Osteoblast (primary cell): ENCODE results near the gene LIPI. TPM values are rescaled to one million over a fixed set of nuclear protein-coding genes. Genes with fewer than 3 reads are reported as not detected.
"Not testable (repeated sequence)": the region's sequence is repeated elsewhere in the genome, so short reads cannot be mapped to it uniquely, and the experiment has no call there.

Experiments
- DNase-seq: peaks from one replicate; pipeline ENCODE4 v3.0.0; 2011; ENCODE audit warnings: low spot score, mixed read lengths; ENCODE audit not compliant: insufficient read length; ENCODE audit errors: missing footprints
- H2AFZ ChIP-seq: 2 replicates; pipeline ENCODE4 v1.6.0; 2011; ENCODE audit warnings: mild to moderate bottlenecking, low read length
- H3K27ac ChIP-seq: 2 replicates; pipeline ENCODE4 v1.5.1; 2011; ENCODE audit warnings: mild to moderate bottlenecking, low read depth, low read length, moderate library complexity
- H3K27me3 ChIP-seq: 2 replicates; pipeline ENCODE4 v1.6.0; 2012; ENCODE audit warnings: mild to moderate bottlenecking, control low read depth, inconsistent platforms, low read length, moderate library complexity; ENCODE audit not compliant: insufficient read depth
- H3K36me3 ChIP-seq: 2 replicates; pipeline ENCODE4 v1.5.1; 2011; ENCODE audit warnings: mild to moderate bottlenecking, low read length, control low read depth, moderate library complexity; ENCODE audit not compliant: insufficient read depth
- H3K4me1 ChIP-seq: 2 replicates; pipeline ENCODE4 v1.5.1; 2011; ENCODE audit warnings: mild to moderate bottlenecking, low read length, control low read depth, moderate library complexity; ENCODE audit not compliant: insufficient read depth
- H3K4me2 ChIP-seq: 2 replicates; pipeline ENCODE4 v1.6.0; 2011; ENCODE audit warnings: mild to moderate bottlenecking, low read length; ENCODE audit not compliant: insufficient read depth
- H3K4me3 ChIP-seq: fragments of 200-600 bp; sonication (generic); 3 replicates; pipeline ENCODE4 v1.5.1; 2012; ENCODE audit warnings: mild to moderate bottlenecking, low read length, inconsistent platforms; ENCODE audit not compliant: insufficient read depth
- H3K79me2 ChIP-seq: 2 replicates; pipeline ENCODE4 v1.6.0; 2012; ENCODE audit warnings: mild to moderate bottlenecking, low read length, control low read depth, inconsistent platforms; ENCODE audit not compliant: insufficient read depth
- H3K9me3 ChIP-seq: 2 replicates; pipeline ENCODE4 v1.5.1; 2011; ENCODE audit warnings: low read depth, low read length, control low read depth
- H4K20me1 ChIP-seq: 2 replicates; pipeline ENCODE4 v1.6.0; 2012; ENCODE audit warnings: mild to moderate bottlenecking, low read length, control low read depth; ENCODE audit not compliant: insufficient read depth
- total RNA-seq: library from RNA; depleted of rRNA; stranded (reverse); fragments of >200 nt; gene quantifications from 2 replicates; pipeline ENCODE4 v1.2.3, GENCODE V29; 2012
- TF ChIP-seq, protein P1 (sequence below): IDR thresholded peaks from 2 replicates; pipeline ENCODE4 v1.5.1; 2011; ENCODE audit warnings: mild to moderate bottlenecking, low read depth, low read length, moderate library complexity; ENCODE audit errors: extremely low read depth

The LIPI gene
- total RNA-seq, 1 donor: not detected

DNA sequence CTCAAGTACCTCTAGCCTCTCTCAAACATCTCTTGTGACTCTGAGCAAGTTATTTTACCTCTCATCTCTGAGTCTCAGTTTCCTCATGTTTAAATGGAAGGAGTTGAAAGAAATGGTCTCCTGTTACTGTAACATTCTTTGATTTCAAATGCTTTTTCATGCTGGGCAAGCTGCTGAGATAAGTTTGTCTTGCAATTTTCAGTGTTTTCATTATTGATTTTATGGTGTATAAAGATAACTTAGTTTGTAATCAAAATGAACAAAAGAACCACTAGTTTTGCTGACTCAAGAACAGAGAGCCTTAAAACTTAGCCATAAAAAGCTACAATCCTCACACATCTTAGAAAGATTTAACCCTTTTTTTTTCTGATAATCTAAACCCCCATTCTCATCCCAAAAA lies 4.5 kb downstream of the LIPI start:
- no peak for DNase-seq
- H3K79me2 ChIP-seq: no peaks in the 10 kb centered on the region
- no peaks in the 10 kb centered on the region for H3K27me3 ChIP-seq
- no peaks in the 10 kb centered on the region for H3K4me1 ChIP-seq
- H3K9me3 ChIP-seq: no peaks in the 10 kb centered on the region
- no peak overlapping the region for H3K4me2 ChIP-seq
- no peaks in the 10 kb centered on the region for H3K36me3 ChIP-seq
- TF ChIP-seq, protein P1, sequence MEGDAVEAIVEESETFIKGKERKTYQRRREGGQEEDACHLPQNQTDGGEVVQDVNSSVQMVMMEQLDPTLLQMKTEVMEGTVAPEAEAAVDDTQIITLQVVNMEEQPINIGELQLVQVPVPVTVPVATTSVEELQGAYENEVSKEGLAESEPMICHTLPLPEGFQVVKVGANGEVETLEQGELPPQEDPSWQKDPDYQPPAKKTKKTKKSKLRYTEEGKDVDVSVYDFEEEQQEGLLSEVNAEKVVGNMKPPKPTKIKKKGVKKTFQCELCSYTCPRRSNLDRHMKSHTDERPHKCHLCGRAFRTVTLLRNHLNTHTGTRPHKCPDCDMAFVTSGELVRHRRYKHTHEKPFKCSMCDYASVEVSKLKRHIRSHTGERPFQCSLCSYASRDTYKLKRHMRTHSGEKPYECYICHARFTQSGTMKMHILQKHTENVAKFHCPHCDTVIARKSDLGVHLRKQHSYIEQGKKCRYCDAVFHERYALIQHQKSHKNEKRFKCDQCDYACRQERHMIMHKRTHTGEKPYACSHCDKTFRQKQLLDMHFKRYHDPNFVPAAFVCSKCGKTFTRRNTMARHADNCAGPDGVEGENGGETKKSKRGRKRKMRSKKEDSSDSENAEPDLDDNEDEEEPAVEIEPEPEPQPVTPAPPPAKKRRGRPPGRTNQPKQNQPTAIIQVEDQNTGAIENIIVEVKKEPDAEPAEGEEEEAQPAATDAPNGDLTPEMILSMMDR: no peak
- H4K20me1 ChIP-seq: no peaks in the 10 kb centered on the region
- no peak overlapping the region for H3K27ac ChIP-seq
- H2AFZ ChIP-seq: no peak overlapping the region
- H3K4me3 ChIP-seq: no peak overlapping the region

DNA sequence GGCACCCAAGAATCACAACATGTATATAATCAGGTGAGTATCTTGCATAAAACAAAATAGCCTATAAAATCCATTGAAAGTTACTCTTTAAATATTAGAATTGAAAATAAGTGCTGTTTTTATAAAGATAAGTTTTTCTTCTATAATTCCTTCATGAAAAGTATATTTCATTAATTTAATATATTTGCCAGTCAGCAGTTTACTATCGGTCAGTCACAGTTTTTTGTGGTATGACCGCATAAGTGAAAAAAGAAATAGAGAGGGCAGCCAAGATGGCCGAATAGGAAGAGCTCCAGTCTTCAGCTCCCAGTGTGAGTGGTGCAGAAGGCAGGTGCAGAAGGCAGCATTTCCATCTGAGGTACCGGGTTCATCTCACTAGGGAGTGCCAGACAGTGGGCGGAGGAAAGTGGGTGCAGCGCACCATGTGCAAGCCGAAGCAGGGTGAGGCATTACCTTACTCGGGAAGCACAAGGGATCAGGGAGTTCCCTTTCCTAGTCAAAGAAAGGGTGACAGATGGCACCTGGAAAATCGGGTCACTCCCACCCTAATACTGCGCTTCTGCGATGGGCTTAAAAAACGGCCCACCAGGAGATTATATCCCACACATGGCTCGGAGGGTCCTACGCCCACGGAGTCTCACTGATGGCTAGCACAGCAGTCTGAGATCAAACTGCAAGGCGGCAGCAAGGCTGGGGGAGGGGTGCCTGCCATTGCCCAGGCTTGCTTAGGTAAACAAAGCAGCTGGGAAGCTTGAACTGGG lies 44.1 kb downstream of the LIPI start:
- not testable (repeated sequence) for H3K27me3 ChIP-seq, H3K4me3 ChIP-seq, H3K9me3 ChIP-seq, DNase-seq, H3K4me2 ChIP-seq, H3K27ac ChIP-seq, H4K20me1 ChIP-seq, H2AFZ ChIP-seq, H3K79me2 ChIP-seq, H3K36me3 ChIP-seq, H3K4me1 ChIP-seq

DNA sequence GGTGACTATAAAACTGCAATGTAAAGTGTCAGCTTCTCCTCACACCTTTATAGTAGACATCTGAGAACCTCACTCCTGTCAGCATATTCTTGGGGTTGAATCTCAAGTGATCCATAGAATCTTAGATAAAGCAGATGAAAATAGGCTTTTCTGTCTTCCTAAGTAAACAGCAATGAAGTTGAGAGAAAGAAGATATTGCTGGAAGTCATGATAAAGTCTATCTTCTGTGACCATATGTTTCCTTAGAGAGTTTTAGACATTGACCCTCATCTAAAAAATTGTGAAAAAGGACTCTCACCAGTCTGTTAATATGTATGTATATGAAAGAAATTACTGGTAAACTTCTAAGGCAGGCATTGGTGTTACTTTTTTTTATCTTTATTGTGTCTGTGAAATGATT lies 66.8 kb downstream of the LIPI start:
- TF ChIP-seq, protein P1: no peak
- Histone ChIP-seq H3K4me3 (no peak overlapping the region), H3K27me3 (no peaks in the 10 kb centered on the region), H3K9me3 (peaks cover 3% of the 10 kb centered on the region), H3K36me3 (no peaks in the 10 kb centered on the region), H3K79me2 (no peaks in the 10 kb centered on the region), H4K20me1 (no peaks in the 10 kb centered on the region), H3K4me1 (no peaks in the 10 kb centered on the region), H2AFZ (no peak overlapping the region), H3K4me2 (no peak overlapping the region), H3K27ac (no peak overlapping the region)
- no peak for DNase-seq

DNA sequence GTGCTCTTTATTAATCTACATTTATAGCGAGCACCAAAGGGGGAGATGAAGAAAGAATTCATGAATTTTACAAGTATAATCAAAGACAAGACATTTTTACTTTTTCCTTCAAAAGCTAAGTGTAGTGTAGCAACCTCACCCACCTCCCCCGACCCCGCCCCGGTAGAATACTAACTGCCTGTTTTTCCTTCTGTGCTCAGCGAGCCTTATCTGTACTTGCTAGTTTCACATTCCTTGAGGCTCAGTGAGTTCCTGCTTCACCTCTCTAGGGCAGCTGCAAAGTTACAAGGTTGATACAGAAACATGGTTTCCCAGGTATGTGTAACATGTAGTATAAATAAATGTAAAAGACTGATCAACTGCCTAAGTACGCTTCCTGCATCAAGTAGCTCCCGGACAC lies 86.5 kb downstream of the LIPI start:
- no peak overlapping the region for H2AFZ ChIP-seq
- no peaks in the 10 kb centered on the region for H3K4me1 ChIP-seq
- peaks cover 2% of the 10 kb centered on the region for H3K9me3 ChIP-seq
- no peaks in the 10 kb centered on the region for H3K27me3 ChIP-seq
- DNase-seq: no peak
- no peak overlapping the region for H3K4me3 ChIP-seq
- H4K20me1 ChIP-seq: no peaks in the 10 kb centered on the region
- H3K27ac ChIP-seq: no peak overlapping the region
- no peak overlapping the region for H3K4me2 ChIP-seq
- H3K36me3 ChIP-seq: no peaks in the 10 kb centered on the region
- TF ChIP-seq, protein P1: no peak
- no peaks in the 10 kb centered on the region for H3K79me2 ChIP-seq
